Gastrocnemius medialis (tissue), 4 donors: ENCODE results near the gene KNDC1. TPM values are rescaled to one million over a fixed set of nuclear protein-coding genes. Genes with fewer than 3 reads are reported as not detected.

Source experiments
- ATAC-seq, 2 donors: fragments of 150-250 bp; one replicate each; pipeline ENCODE4 v1.9.1; 2016
- DNase-seq, 2 donors: peaks; one replicate each; pipeline ENCODE4 v3.0.0-alpha.2; 2019
- H3K27ac ChIP-seq, 4 donors: fragments of 200-600 bp; sonication (generic); 1 replicate in 1 of 4; 2 replicates in 3 of 4; pipeline ENCODE4 v1.5.1; 2016 to 2018; ENCODE audit warnings: mild to moderate bottlenecking in 2 of 4, moderate library complexity in 1 of 4
- H3K27me3 ChIP-seq, 3 donors: fragments of 200-600 bp; sonication (generic) in 2 of 3; 1 replicate in 1 of 3; 2 replicates in 2 of 3; pipeline versions ENCODE4 v1.5.1 to v1.6.0; 2016 to 2019; ENCODE audit warnings: mild to moderate bottlenecking in 1 of 3, moderate library complexity in 1 of 3
- H3K36me3 ChIP-seq, 2 donors: fragments of 200-600 bp; sonication (generic) in 1 of 2; one replicate each; pipeline ENCODE4 v1.5.1; 2017 to 2018
- H3K4me1 ChIP-seq, 2 donors: fragments of 200-600 bp; sonication (generic) in 1 of 2; one replicate each; pipeline ENCODE4 v1.5.1; 2016 to 2017; ENCODE audit warnings: mild to moderate bottlenecking in 2 of 2
- H3K4me3 ChIP-seq, 4 donors: fragments of 200-600 bp; sonication (generic) in 3 of 4; 1 replicate in 1 of 4; 2 replicates in 3 of 4; pipeline ENCODE4 v1.5.1; 2016 to 2019; ENCODE audit warnings: mild to moderate bottlenecking in 2 of 4
- H3K9me3 ChIP-seq, 3 donors: fragments of 200-600 bp; sonication (generic) in 2 of 3; 1 replicate in 1 of 3; 2 replicates in 2 of 3; pipeline ENCODE4 v1.5.1; 2016 to 2019
- CTCF ChIP-seq, 5 experiments: fragments of 450-650 bp in 3 of 5; fragments of 200-600 bp in 2 of 5; sonication (generic) in 2 of 5; IDR thresholded peaks in 4 of 5; conservative IDR thresholded peaks in 1 of 5; 1 replicate in 4 of 5; 2 replicates in 1 of 5; pipeline ENCODE4 v1.5.1; 2016 to 2019; ENCODE audit warnings: antibody characterized with exemption in 5 of 5, mild to moderate bottlenecking in 3 of 5, moderate library complexity in 3 of 5
- POLR2A ChIP-seq, 2 donors: fragments of 450-650 bp; IDR thresholded peaks; one replicate each; pipeline ENCODE4 v1.6.1; 2017; ENCODE audit warnings: antibody characterized with exemption in 2 of 2, mild to moderate bottlenecking in 2 of 2, moderate library complexity in 2 of 2
- in situ Hi-C, 4 donors: fragments of 200-750 bp; cut with MboI; loops; one replicate each; pipeline versions ENCODE4 v1.15.0 to v1.8.0; 2017; ENCODE audit warnings: low sequenced_read_pairs in 4 of 4
- intact Hi-C: fragments of 100-400 bp; cut with DNase I; formaldehyde crosslinking; loops from one replicate; pipeline ENCODE4 v1.15.1; 2023; ENCODE audit warnings: low total_unique reads
- total RNA-seq, 4 donors: library from RNA; depleted of rRNA; stranded (reverse); fragments of >200 nt; gene quantifications; one replicate each; pipeline versions ENCODE4 v1.1.0 to v1.2.3, GENCODE V29; 2016

Gene KNDC1
- total RNA-seq, 4 donors from 2014 or later, result 0.04 to 0.13 TPM; not detected in 2

GRCh38 chr10:133160826-133161471, 930 bp downstream of the KNDC1 start:
- TF ChIP-seq POLR2A (IDR thresholded peaks at IDR 0.05) (no peak), CTCF (IDR thresholded peaks at IDR 0.05 in 4 of 5, conservative IDR thresholded peaks at IDR 0.05 in 1 of 5) (no peak)
- intact Hi-C loops (no loop called here), in situ Hi-C loops (no loop called here)
- no peak overlapping the region for H3K27ac ChIP-seq
- DNase-seq (no peak), ATAC-seq (no peak)
- no peaks in the 10 kb centered on the region for H3K36me3 ChIP-seq
- H3K27me3 ChIP-seq, result peaks cover 57 to 77% (median 65%) of the 10 kb centered on the region in 3 donors
- H3K4me3 ChIP-seq, result peak overlapping the region in 3 of 4 donors; percentile 11 to 47 (median 41)
- H3K9me3 ChIP-seq, result no peaks in the 10 kb centered on the region
- H3K4me1 ChIP-seq, result peaks cover 5 to 7% of the 10 kb centered on the region in 2 donors

- no peaks in the 10 kb centered on the region for H3K36me3 ChIP-seq
- TF ChIP-seq CTCF (IDR thresholded peaks at IDR 0.05 in 4 of 5, conservative IDR thresholded peaks at IDR 0.05 in 1 of 5) (no peak), POLR2A (IDR thresholded peaks at IDR 0.05) (no peak)
- peak overlapping the region in 1 of 4 donors; percentile 31 for H3K4me3 ChIP-seq
- DNase-seq, result no peak
- peaks cover 58 to 84% (median 71%) of the 10 kb centered on the region in 3 donors for H3K27me3 ChIP-seq
- no peak overlapping the region for H3K27ac ChIP-seq
- H3K4me1 ChIP-seq, result peaks cover 5 to 7% of the 10 kb centered on the region in 2 donors
- in situ Hi-C loops, result no loop called here
- H3K9me3 ChIP-seq, result no peaks in the 10 kb centered on the region
- ATAC-seq, result no peak
- intact Hi-C loops, result no loop called here
Measured at GRCh38 chr10:133161486-133162109, 1.6 kb downstream of the KNDC1 start.

DNA sequence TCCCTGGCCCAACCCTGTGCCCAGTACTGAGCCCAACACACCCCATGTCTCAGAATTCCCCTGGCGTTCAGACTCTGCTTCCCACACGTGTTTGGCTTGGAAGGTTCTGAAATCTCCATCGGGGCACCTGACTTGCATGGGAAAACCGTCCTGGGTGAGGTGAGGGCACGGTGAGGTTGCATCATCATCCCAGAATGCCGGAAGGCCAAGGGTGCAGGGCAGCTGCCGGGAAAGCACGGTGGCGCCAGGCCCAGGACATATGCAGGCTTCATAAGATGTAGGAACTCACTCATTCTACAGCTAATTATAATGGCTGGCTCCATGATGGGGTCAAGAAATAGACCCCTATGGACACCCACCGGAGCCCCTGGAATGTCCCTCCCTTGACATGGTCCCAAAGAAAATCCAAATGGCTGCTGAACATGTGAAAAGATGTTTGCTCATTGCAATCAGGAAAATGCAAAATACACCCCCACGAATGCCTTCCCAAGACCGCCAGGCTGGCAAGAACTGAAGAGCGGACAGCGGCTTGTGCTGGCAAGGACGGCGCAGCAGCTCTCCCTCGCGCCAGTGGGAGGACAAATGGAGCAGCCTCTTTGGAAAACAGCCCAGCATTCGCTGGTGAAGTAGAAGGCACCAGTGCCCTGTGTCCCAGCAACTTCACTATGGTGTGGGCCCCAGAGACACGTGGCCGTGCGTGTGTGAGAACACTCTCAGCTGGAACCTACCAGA, 2.3 kb downstream of the KNDC1 start:
- Histone ChIP-seq H3K9me3 (no peaks in the 10 kb centered on the region), H3K4me3 (no peak overlapping the region), H3K27me3 (peaks cover 63 to 91% (median 75%) of the 10 kb centered on the region in 3 donors), H3K4me1 (peaks cover 5 to 7% of the 10 kb centered on the region in 2 donors), H3K27ac (no peak overlapping the region), H3K36me3 (no peaks in the 10 kb centered on the region)
- in situ Hi-C loops (no loop called here), intact Hi-C loops (no loop called here)
- no peak for TF ChIP-seq CTCF (IDR thresholded peaks at IDR 0.05 in 4 of 5, conservative IDR thresholded peaks at IDR 0.05 in 1 of 5)
- no peak for TF ChIP-seq POLR2A (IDR thresholded peaks at IDR 0.05)
- ATAC-seq (no peak), DNase-seq (no peak)

- TF ChIP-seq POLR2A (IDR thresholded peaks at IDR 0.05) (no peak), CTCF (IDR thresholded peaks at IDR 0.05 in 4 of 5, conservative IDR thresholded peaks at IDR 0.05 in 1 of 5) (no peak)
- intact Hi-C loops (no loop called here), in situ Hi-C loops (no loop called here)
- Histone ChIP-seq H3K36me3 (no peaks in the 10 kb centered on the region), H3K27ac (no peak overlapping the region), H3K4me3 (no peak overlapping the region), H3K27me3 (peaks cover 71 to 92% (median 75%) of the 10 kb centered on the region in 3 donors), H3K4me1 (peaks cover 5 to 7% of the 10 kb centered on the region in 2 donors), H3K9me3 (no peaks in the 10 kb centered on the region)
- no peak for ATAC-seq
- DNase-seq, result no peak
Measured at GRCh38 chr10:133162910-133163856, 3.2 kb downstream of the KNDC1 start.
